GM21529 (cell line): ENCODE results near the gene SUFU.

ENCODE experiments used
- ATAC-seq: cut with Tn5 transposase; IDR thresholded peaks from one replicate; pipeline ENCODE4 v1.9.1; 2021; ENCODE audit not compliant: unreplicated experiment

Gene SUFU

GRCh38 chr10:102631525-102632393, 128.0 kb downstream of the SUFU start:
- no peak for ATAC-seq

GRCh38 chr10:102632394-102633111, 128.8 kb downstream of the SUFU start:
- ATAC-seq = no peak

- no peak for ATAC-seq
Measured at GRCh38 chr10:102633287-102633686, 129.5 kb downstream of the SUFU start.

GRCh38 chr10:102633848-102634247, 130.1 kb downstream of the SUFU start:
- no peak for ATAC-seq

- no peak for ATAC-seq
Measured at GRCh38 chr10:102634686-102635085, 130.9 kb downstream of the SUFU start.

- no peak for ATAC-seq
Measured at GRCh38 chr10:102635377-102635776, 131.6 kb downstream of the SUFU start.

GRCh38 chr10:102639537-102639936, 135.8 kb downstream of the SUFU start:
- no peak for ATAC-seq

GRCh38 chr10:102641402-102641801, 137.6 kb downstream of the SUFU start:
- no peak for ATAC-seq

- peak; percentile 50 for ATAC-seq
Measured at GRCh38 chr10:102641880-102642735, 138.3 kb downstream of the SUFU start.

- ATAC-seq = no peak
Measured at GRCh38 chr10:102642736-102643335, 139.1 kb downstream of the SUFU start.

- no peak for ATAC-seq
Measured at GRCh38 chr10:102643336-102644065, 139.7 kb downstream of the SUFU start.

- ATAC-seq = no peak
Measured at GRCh38 chr10:102644066-102644645, 140.4 kb downstream of the SUFU start, which contains the start of gene TRIM8. Gene TRIM8, plus strand, starts transcription at chr10:102644479. Its CDS starts 139 bp downstream, at chr10:102644618.

GRCh38 chr10:102644646-102645387, 141.0 kb downstream of the SUFU start:
- no peak for ATAC-seq

GRCh38 chr10:102645388-102645740, 141.6 kb downstream of the SUFU start:
- ATAC-seq = no peak

GRCh38 chr10:102645741-102646609, 142.2 kb downstream of the SUFU start:
- peak; percentile 28 for ATAC-seq

GRCh38 chr10:102646610-102647442, 143.1 kb downstream of the SUFU start:
- ATAC-seq = no peak
